Measurements from ENCODE around the gene SLU7. TPM values are rescaled to one million over a fixed set of nuclear protein-coding genes. Genes with fewer than 3 reads are reported as not detected.

The SLU7 gene
- total RNA-seq, 1 donor from 2014 or later = 59.3 TPM

- Mint-ChIP-seq H3K36me3 (ENCODE audit: low read depth) (no peaks in the 10 kb centered on the region), H3K4me3 (no peak overlapping the region), H3K4me1 (no peaks in the 10 kb centered on the region), H3K27ac (no peak overlapping the region), H3K27me3 (no peaks in the 10 kb centered on the region), H3K9me3 (no peaks in the 10 kb centered on the region)
- intact Hi-C loops (cut with micrococcal nuclease) = no loop called here
- no peak for DNase-seq
- ATAC-seq (ENCODE audit: low read depth) = no peak
- no peak for TF ChIP-seq CTCF (IDR thresholded peaks at IDR 0.05)
- ChIA-PET CTCF (interaction anchor here (1.0 kb wide), 1 partner anchor 9 kb away, joined by 3 read pairs; no protein-coding TSS in a partner anchor), POLR2A (no interaction called here)
These were observed 64.2 kb downstream of the SLU7 start for GRCh38 chr5:160354666-160355065.

- TF ChIP-seq CTCF (IDR thresholded peaks at IDR 0.05) = no peak
- ATAC-seq (ENCODE audit: low read depth) (no peak), DNase-seq (no peak)
- intact Hi-C loops (cut with micrococcal nuclease) = no loop called here
- ChIA-PET CTCF (no interaction called here), POLR2A (no interaction called here)
- Mint-ChIP-seq H3K9me3 (no peaks in the 10 kb centered on the region), H3K27ac (no peak overlapping the region), H3K27me3 (no peaks in the 10 kb centered on the region), H3K4me1 (no peaks in the 10 kb centered on the region), H3K36me3 (ENCODE audit: low read depth) (no peaks in the 10 kb centered on the region), H3K4me3 (no peak overlapping the region)
These were observed 65.5 kb downstream of the SLU7 start for GRCh38 chr5:160353379-160353778.

GRCh38 chr5:160352308-160352707 is 66.6 kb downstream of the SLU7 start:
- intact Hi-C loops (cut with micrococcal nuclease) = no loop called here
- Mint-ChIP-seq H3K36me3 (ENCODE audit: low read depth) (no peaks in the 10 kb centered on the region), H3K27me3 (no peaks in the 10 kb centered on the region), H3K9me3 (no peaks in the 10 kb centered on the region), H3K27ac (no peak overlapping the region), H3K4me1 (no peaks in the 10 kb centered on the region), H3K4me3 (no peak overlapping the region)
- TF ChIP-seq CTCF (IDR thresholded peaks at IDR 0.05) = no peak
- DNase-seq = no peak
- no peak for ATAC-seq (ENCODE audit: low read depth)
- ChIA-PET CTCF (interaction anchor here (0.7 to 1.7 kb wide), 3 partner anchors 10 to 330 kb away, joined by 3 to 7 read pairs (median 3); no protein-coding TSS in a partner anchor), POLR2A (interaction anchor here (0.6 kb wide), 1 partner anchor 25 kb away, joined by 3 read pairs; no protein-coding TSS in a partner anchor)

Other genes starting within 250 kb of the SLU7 start
- gene FABP6, start 189.6 kb downstream of the SLU7 start, total RNA-seq = not detected in 2 replicates
- gene CCNJL, start 106.5 kb downstream of the SLU7 start, total RNA-seq = 0.09 TPM in 1 of 2 replicates, not detected in the other
- not detected in 2 replicates for gene C1QTNF2, start 48.5 kb downstream of the SLU7 start, total RNA-seq
- gene FAM200C, start 19.0 kb downstream of the SLU7 start, total RNA-seq = 0.44 and 0.66 TPM in 2 replicates
- 15.3 and 16.8 TPM in 2 replicates for gene PTTG1, start 2.8 kb upstream of the SLU7 start, total RNA-seq